SK-N-SH treated with all-trans-retinoic acid at 6 μM for 48 hours (cell line): ENCODE measurements around the gene NRXN2.

Experiments
- BACH2 ChIP-seq: fragments of 250-450 bp; sonication (Bioruptor Pico); IDR thresholded peaks from 2 replicates; pipeline ENCODE4 v1.9.0; 2021; ENCODE audit warnings: mild to moderate bottlenecking, borderline replicate concordance
- GLIS3 ChIP-seq: fragments of 250-450 bp; sonication (Bioruptor Pico); IDR thresholded peaks from 2 replicates; pipeline ENCODE4 v1.5.0; 2020; ENCODE audit warnings: mild to moderate bottlenecking, moderate library complexity
- ISL1 ChIP-seq: fragments of 250-450 bp; sonication (Bioruptor Pico); IDR thresholded peaks from 2 replicates; pipeline ENCODE4 v2.1.2; 2022; ENCODE audit warnings: mild to moderate bottlenecking, moderate library complexity
- RARB ChIP-seq: fragments of 250-450 bp; sonication (Bioruptor Pico); IDR thresholded peaks from 2 replicates; pipeline ENCODE4 v1.8.0; 2021; ENCODE audit warnings: mild to moderate bottlenecking, moderate library complexity
- SNAI2 ChIP-seq: fragments of 250-450 bp; sonication (Bioruptor Pico); IDR thresholded peaks from 2 replicates; pipeline ENCODE4 v1.5.0; 2020; ENCODE audit warnings: mild to moderate bottlenecking, moderate library complexity
- ZFP3 ChIP-seq: fragments of 250-450 bp; sonication (Bioruptor Pico); IDR thresholded peaks from 2 replicates; pipeline ENCODE4 v1.5.0; 2020; ENCODE audit warnings: mild to moderate bottlenecking, moderate library complexity
- ZFP30 ChIP-seq: fragments of 450-650 bp; formaldehyde crosslinking; IDR thresholded peaks from 2 replicates; pipeline ENCODE4 v1.5.0; 2022; ENCODE audit warnings: mild to moderate bottlenecking, moderate library complexity
- TF ChIP-seq, protein P1 (sequence below): fragments of 250-450 bp; sonication (Bioruptor Pico); IDR thresholded peaks from 2 replicates; pipeline ENCODE4 v1.5.1; 2021; ENCODE audit warnings: mild to moderate bottlenecking, moderate library complexity
- TF ChIP-seq, protein P2 (sequence below): fragments of 250-450 bp; sonication (Bioruptor Pico); IDR thresholded peaks from 2 replicates; pipeline ENCODE4 v1.8.0; 2020; ENCODE audit warnings: mild to moderate bottlenecking, moderate library complexity, borderline replicate concordance

DNA sequence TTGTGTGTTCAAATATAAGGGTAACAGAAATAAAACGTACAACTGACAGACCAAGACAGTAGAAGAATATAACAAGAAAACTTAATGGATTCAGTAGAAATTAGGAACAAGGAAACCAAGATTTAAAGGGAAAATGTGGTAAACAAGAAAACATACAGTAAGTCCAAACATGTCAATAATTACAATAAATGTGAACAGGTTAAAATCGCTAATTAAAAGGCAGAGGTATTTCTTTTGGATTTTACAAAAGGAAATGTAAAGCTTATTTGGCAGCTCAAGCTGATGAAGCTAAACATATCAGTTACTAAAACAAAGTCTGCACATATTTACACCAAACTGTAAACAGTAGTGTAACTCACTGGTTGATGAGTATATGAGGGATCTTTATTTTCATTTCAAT lies 134.3 kb downstream of the NRXN2 start:
- TF ChIP-seq RARB (no peak), SNAI2 (no peak), ISL1 (CRISPR knock-in tag) (no peak), ZFP3 (no peak), BACH2 (CRISPR knock-in tag) (no peak), ZFP30 (CRISPR knock-in tag) (no peak), GLIS3 (CRISPR knock-in tag) (no peak)
- TF ChIP-seq, protein P1, sequence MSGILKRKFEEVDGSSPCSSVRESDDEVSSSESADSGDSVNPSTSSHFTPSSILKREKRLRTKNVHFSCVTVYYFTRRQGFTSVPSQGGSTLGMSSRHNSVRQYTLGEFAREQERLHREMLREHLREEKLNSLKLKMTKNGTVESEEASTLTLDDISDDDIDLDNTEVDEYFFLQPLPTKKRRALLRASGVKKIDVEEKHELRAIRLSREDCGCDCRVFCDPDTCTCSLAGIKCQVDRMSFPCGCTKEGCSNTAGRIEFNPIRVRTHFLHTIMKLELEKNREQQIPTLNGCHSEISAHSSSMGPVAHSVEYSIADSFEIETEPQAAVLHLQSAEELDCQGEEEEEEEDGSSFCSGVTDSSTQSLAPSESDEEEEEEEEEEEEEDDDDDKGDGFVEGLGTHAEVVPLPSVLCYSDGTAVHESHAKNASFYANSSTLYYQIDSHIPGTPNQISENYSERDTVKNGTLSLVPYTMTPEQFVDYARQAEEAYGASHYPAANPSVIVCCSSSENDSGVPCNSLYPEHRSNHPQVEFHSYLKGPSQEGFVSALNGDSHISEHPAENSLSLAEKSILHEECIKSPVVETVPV, result no peak
- TF ChIP-seq, protein P2, sequence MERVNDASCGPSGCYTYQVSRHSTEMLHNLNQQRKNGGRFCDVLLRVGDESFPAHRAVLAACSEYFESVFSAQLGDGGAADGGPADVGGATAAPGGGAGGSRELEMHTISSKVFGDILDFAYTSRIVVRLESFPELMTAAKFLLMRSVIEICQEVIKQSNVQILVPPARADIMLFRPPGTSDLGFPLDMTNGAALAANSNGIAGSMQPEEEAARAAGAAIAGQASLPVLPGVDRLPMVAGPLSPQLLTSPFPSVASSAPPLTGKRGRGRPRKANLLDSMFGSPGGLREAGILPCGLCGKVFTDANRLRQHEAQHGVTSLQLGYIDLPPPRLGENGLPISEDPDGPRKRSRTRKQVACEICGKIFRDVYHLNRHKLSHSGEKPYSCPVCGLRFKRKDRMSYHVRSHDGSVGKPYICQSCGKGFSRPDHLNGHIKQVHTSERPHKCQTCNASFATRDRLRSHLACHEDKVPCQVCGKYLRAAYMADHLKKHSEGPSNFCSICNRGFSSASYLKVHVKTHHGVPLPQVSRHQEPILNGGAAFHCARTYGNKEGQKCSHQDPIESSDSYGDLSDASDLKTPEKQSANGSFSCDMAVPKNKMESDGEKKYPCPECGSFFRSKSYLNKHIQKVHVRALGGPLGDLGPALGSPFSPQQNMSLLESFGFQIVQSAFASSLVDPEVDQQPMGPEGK (CRISPR knock-in tag), result no peak
